ENCODE data around the gene MSRB2.

DNA sequence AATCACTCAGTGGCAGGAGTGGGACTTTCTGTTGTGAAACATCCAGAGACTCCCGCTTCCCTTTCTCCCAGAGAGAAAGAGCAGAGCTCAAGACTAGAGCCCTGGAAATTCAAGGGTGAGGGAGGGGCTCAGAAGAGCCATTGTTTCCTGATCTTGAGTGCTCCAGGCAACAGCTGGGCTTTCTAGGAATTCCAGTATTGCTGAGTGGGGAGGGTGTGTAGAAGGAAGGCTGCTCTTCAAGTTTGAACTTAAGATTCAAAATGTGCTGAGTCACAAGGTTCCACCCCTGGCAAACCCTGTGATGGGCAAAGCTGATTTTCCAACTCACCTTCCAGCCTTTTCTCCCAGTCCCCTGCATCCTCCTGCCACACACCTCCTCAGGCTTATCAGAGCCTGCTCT is 42.3 kb upstream of the MSRB2 start:
- TF ChIP-seq POLR2A (IDR thresholded peaks at IDR 0.05): no peak
- no peak for TF ChIP-seq CTCF (IDR thresholded peaks at IDR 0.05)

Measured in esophagus squamous epithelium (tissue), 4 donors.